Thyroid gland (tissue), 4 donors: ENCODE data around the gene NCS1. TPM values are rescaled to one million over a fixed set of nuclear protein-coding genes. Genes with fewer than 3 reads are reported as not detected.

ENCODE experiments used
- DNase-seq, 2 donors: peaks; one replicate each; pipeline ENCODE4 v3.0.0-alpha.2; 2019
- H3K27ac ChIP-seq, 3 donors: fragments of 200-600 bp; sonication (generic); 1 replicate in 2 of 3; 2 replicates in 1 of 3; pipeline ENCODE4 v1.5.1; 2016 to 2019; ENCODE audit warnings: mild to moderate bottlenecking in 1 of 3, moderate library complexity in 1 of 3
- H3K27me3 ChIP-seq: fragments of 200-600 bp; sonication (generic); one replicate; pipeline ENCODE4 v1.5.1; 2019
- H3K36me3 ChIP-seq, 2 donors: fragments of 200-600 bp; sonication (generic); one replicate each; pipeline ENCODE4 v1.5.1; 2016 to 2019
- H3K4me1 ChIP-seq, 2 donors: fragments of 200-600 bp; sonication (generic); one replicate each; pipeline ENCODE4 v1.5.1; 2017 to 2019
- H3K4me3 ChIP-seq, 3 donors: fragments of 200-600 bp; sonication (generic); replicated peaks in 1 of 3; 1 replicate in 2 of 3; 2 replicates in 1 of 3; pipeline ENCODE4 v1.5.1; 2016; ENCODE audit warnings: mild to moderate bottlenecking in 1 of 3
- H3K9me3 ChIP-seq: fragments of 200-600 bp; sonication (generic); one replicate; pipeline ENCODE4 v1.5.1; 2017
- CTCF ChIP-seq, 6 experiments: fragments of 200-600 bp in 3 of 6; fragments of 450-650 bp in 3 of 6; sonication (generic) in 3 of 6; IDR thresholded peaks; one replicate each; pipeline ENCODE4 v1.5.1; 2016 to 2019; ENCODE audit warnings: antibody characterized with exemption in 6 of 6, mild to moderate bottlenecking in 2 of 6, inconsistent platforms in 1 of 6, moderate library complexity in 1 of 6
- POLR2A ChIP-seq, 2 donors: fragments of 450-650 bp; IDR thresholded peaks; one replicate each; pipeline ENCODE4 v1.6.1; 2017; ENCODE audit warnings: antibody characterized with exemption in 2 of 2, mild to moderate bottlenecking in 2 of 2, moderate library complexity in 1 of 2
- WGBS, 2 donors: methylation state at CpG; one replicate each; pipeline ENCODE4 v1.1.5; 2017; 5-methylcytosine and 5-hydroxymethylcytosine counted together
- intact Hi-C: fragments of 100-400 bp; cut with DNase I; formaldehyde crosslinking; loops from one replicate; pipeline ENCODE4 v1.15.1; 2023
- total RNA-seq, 4 donors: library from RNA; depleted of rRNA; stranded (reverse); fragments of >200 nt; gene quantifications; one replicate each; pipeline ENCODE4 v1.2.3, GENCODE V29; 2016

NCS1 gene
- total RNA-seq, 4 donors from 2014 or later = 31.0 to 85.4 (median 61.2) TPM

DNA sequence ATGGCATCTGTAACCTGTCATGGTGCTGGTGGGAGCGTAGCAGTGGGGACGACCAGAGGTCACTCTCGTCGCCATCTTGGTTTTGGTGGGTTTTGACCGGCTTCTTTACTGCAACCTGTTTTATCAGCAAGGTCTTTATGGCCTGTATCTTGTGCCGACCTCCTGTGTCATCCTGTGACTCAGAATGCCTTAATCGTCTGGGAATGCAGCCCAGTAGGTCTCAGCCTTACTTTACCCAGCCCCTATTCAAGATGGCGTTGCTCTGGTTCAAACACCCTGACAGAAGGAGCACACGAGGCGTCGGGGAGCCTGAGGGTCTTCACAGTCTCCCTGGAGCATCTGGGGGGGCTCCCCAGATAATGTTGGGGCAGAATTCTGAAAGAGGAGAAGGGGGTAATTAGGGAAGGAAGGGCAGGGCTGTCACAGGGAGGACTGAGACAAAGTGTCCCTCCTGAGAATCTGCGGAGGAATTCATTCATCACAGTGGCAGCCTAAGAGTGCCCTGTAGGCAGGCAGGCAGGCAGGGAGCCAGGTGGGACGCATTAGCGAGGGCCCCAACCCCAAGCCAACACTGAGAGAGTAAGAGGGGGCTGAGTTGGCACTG is 21.3 kb upstream of the NCS1 start:
- no peak for TF ChIP-seq POLR2A (IDR thresholded peaks at IDR 0.05)
- no peak for TF ChIP-seq CTCF (IDR thresholded peaks at IDR 0.05)

DNA sequence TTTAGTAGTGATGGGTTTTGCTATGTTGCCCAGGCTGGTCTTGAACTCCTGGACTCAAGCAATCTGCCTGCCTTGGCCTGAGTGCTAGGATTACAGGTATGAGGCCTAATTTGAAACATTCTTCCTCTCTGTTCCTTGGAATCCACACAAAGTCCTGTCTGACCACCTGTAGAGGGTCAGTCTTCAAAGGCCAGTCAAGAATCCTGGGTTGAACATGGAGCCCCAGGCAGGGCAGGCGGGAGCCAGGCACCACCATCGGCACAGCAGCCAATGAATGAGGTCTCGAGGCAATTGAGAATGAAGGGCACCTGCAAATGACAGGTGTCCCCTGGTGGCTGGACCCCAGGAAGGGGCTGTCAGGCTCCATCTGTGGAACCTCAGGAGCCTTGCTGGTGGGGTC is 17.4 kb upstream of the NCS1 start:
- Histone ChIP-seq H3K27me3 (no peaks in the 10 kb centered on the region), H3K4me3 (no peak overlapping the region), H3K4me1 (no peaks in the 10 kb centered on the region), H3K27ac (no peak overlapping the region), H3K9me3 (no peaks in the 10 kb centered on the region), H3K36me3 (no peaks in the 10 kb centered on the region)
- no peak for DNase-seq
- intact Hi-C loops = no loop called here
- TF ChIP-seq POLR2A (IDR thresholded peaks at IDR 0.05) (no peak), CTCF (IDR thresholded peaks at IDR 0.05) (no peak)
- 88% methylated on average over 3 of the region's 3 CpGs; no CpG with 5 or more reads in 1 of the 2 donors for WGBS, 2 donors

More for the DNA sequence above, 21.3 kb upstream of the NCS1 start:
- no peaks in the 10 kb centered on the region for H3K27me3 ChIP-seq
- no peak overlapping the region for H3K27ac ChIP-seq
- whole genome bisulfite sequencing, 2 donors = 87 to 90% methylated on average over 14 of the region's 14 CpGs
- intact Hi-C loops = no loop called here
- H3K4me1 ChIP-seq = no peaks in the 10 kb centered on the region
- H3K36me3 ChIP-seq = no peaks in the 10 kb centered on the region
- no peak overlapping the region for H3K4me3 ChIP-seq
- no peaks in the 10 kb centered on the region for H3K9me3 ChIP-seq
- no peak for DNase-seq

DNA sequence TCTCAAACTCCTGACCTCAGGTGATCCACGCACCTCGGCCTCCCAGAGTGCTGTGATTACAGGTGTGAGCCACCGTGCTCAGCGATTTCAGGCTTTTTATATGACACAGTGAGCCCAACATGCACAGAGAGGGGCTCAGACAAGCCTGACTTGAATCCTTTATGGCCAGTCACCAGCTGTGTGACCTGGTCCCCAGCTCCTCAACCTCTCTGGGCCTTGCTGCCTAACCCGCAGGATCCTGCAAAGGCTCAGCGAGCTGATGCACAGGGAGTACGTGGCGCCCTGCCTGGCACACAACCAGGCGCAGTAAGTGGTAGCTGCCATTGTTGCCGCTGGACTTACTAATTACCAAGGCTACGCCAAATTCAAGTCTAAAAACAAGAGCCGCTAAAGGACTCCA is 16.6 kb upstream of the NCS1 start:
- intact Hi-C loops = no loop called here
- 94 to 95% methylated on average over 8 to 12 of the region's 12 CpGs for WGBS, 2 donors
- H3K27me3 ChIP-seq = no peaks in the 10 kb centered on the region
- no peaks in the 10 kb centered on the region for H3K36me3 ChIP-seq
- no peak overlapping the region for H3K4me3 ChIP-seq
- DNase-seq = no peak
- TF ChIP-seq CTCF (IDR thresholded peaks at IDR 0.05) (no peak), POLR2A (IDR thresholded peaks at IDR 0.05) (no peak)
- no peaks in the 10 kb centered on the region for H3K9me3 ChIP-seq
- H3K4me1 ChIP-seq = no peaks in the 10 kb centered on the region
- no peak overlapping the region for H3K27ac ChIP-seq

DNA sequence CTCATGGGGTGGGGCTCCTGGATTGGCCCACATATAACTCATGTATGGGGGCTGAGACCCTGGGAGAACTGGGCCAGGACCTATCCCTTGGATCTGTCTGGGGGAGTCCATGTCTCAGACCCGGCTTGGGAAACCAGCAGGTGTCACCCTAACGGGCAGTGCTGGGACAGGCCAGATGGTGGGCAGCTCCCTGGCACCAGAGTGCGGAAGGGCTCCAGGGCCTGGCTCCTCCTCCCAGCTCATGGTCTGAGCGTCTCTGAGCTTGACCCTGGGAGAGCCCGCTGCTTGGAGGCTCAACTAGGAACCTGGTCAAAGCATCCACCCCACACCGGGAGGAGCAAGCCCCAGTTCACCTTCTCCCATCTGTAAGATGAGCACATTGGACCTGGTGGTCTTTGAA is 15.5 kb upstream of the NCS1 start:
- intact Hi-C loops = no loop called here
- Histone ChIP-seq H3K4me1 (no peaks in the 10 kb centered on the region), H3K4me3 (no peak overlapping the region), H3K27me3 (no peaks in the 10 kb centered on the region), H3K9me3 (no peaks in the 10 kb centered on the region), H3K27ac (no peak overlapping the region), H3K36me3 (no peaks in the 10 kb centered on the region)
- peak; percentile 82 to 83 for DNase-seq
- 26 to 50% methylated on average over 2 to 5 of the region's 6 CpGs for WGBS, 2 donors
- no peak for TF ChIP-seq POLR2A (IDR thresholded peaks at IDR 0.05)
- TF ChIP-seq CTCF (IDR thresholded peaks at IDR 0.05) = peak in 5 of 6 experiments; percentile 12 to 62 (median 49)

DNA sequence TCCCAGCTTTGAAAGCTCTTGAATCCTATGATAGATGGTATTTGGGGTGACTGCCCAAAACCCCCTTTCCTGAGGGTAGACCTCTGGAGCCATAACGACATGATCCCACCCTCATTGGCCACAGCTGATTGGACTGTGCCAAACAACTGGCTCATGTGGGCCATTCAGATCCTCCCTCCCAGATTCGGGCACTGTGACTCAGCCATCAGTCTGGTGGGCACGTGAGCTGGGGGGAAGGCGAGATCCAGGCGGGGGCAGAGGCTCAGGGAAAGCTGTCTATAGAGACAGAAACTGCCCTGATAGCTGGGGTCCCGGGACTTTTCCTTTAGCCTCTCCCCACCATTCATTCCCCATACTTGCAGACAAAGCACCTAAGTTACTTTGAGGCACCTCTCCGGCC is 15.1 kb upstream of the NCS1 start:
- WGBS, 2 donors = 79 to 80% methylated on average over 6 to 7 of the region's 7 CpGs
- no peak overlapping the region for H3K27ac ChIP-seq
- no peak overlapping the region for H3K4me3 ChIP-seq
- DNase-seq = no peak
- H3K36me3 ChIP-seq = no peaks in the 10 kb centered on the region
- TF ChIP-seq POLR2A (IDR thresholded peaks at IDR 0.05) = no peak
- no peaks in the 10 kb centered on the region for H3K27me3 ChIP-seq
- H3K4me1 ChIP-seq = no peaks in the 10 kb centered on the region
- no peaks in the 10 kb centered on the region for H3K9me3 ChIP-seq
- intact Hi-C loops = no loop called here
